ENCODE data around the gene SMAD5. TPM values are rescaled to one million over a fixed set of nuclear protein-coding genes. Genes with fewer than 3 reads are reported as not detected.

SMAD5 gene
- total and polyA plus RNA-seq, 2 of the 8 experiments (the other 6 are each of a cell fraction or from before 2014, with no cell fraction given) = 30.2 to 60.5 TPM

- Histone ChIP-seq H3K14ac (ENCODE audit: insufficient read length) (no peak overlapping the region), H2AFZ (ENCODE audit: low read length) (no peak overlapping the region), H2AK5ac (ENCODE audit: low read depth, low read length) (no peak overlapping the region), H3K27me3 (replicated peaks in 1 of 4; ENCODE audit: control insufficient read depth in 3 of 4, extremely low read depth in 1 of 4, insufficient read depth in 3 of 4, low read length in 3 of 4) (peaks cover 53 to 90% (median 76%) of the 10 kb centered on the region in 4 experiments), H3K4ac (replicated peaks; ENCODE audit: insufficient read length, low read depth, low read length) (no peak overlapping the region), H3K9ac (replicated peaks in 1 of 4; ENCODE audit: extremely low read depth in 1 of 4, low read depth in 3 of 4, low read length in 3 of 4) (no peak overlapping the region), H3K18ac (ENCODE audit: extremely low read depth, low read length) (no peak overlapping the region), H2BK20ac (ENCODE audit: low read length) (no peak overlapping the region), H3K27ac (ENCODE audit: low read depth, low read length) (no peak overlapping the region), H3K36me3 (ENCODE audit: control insufficient read depth in 2 of 4, insufficient read depth in 4 of 4, low read length in 3 of 4) (no peaks in the 10 kb centered on the region), H2BK15ac (ENCODE audit: low read length) (no peak overlapping the region), H4K5ac (ENCODE audit: insufficient read length, low read depth, low read length) (no peak overlapping the region), H2BK12ac (ENCODE audit: low read depth, low read length) (no peak overlapping the region), H2BK120ac (replicated peaks; ENCODE audit: low read depth, low read length) (no peak overlapping the region), H3K4me1 (replicated peaks in 1 of 4; ENCODE audit: control insufficient read depth in 3 of 4, insufficient read depth in 4 of 4, low read length in 3 of 4) (peaks cover 0 to 16% (median 7%) of the 10 kb centered on the region in 4 experiments; a peak in 5 of 7 replicates), H3K9me3 (ENCODE audit: insufficient read depth in 2 of 2, low read depth in 1 of 2, low read length in 1 of 2) (no peaks in the 10 kb centered on the region), H3K4me3 (ENCODE audit: extremely low read depth in 1 of 4, insufficient read depth in 2 of 4, low read depth in 3 of 4, low read length in 4 of 4) (no peak overlapping the region), H2BK5ac (ENCODE audit: low read depth, low read length) (no peak overlapping the region), H3K56ac (replicated peaks; ENCODE audit: insufficient read length, low read depth, low read length) (no peak overlapping the region), H3K79me2 (ENCODE audit: control insufficient read depth in 1 of 2, insufficient read depth in 2 of 2, low read length in 2 of 2) (no peaks in the 10 kb centered on the region), H4K91ac (replicated peaks; ENCODE audit: insufficient read length, low read length) (no peak overlapping the region), H4K8ac (ENCODE audit: extremely low read depth, insufficient read depth, low read length) (no peak overlapping the region), H3K79me1 (ENCODE audit: low read depth, low read length) (no peaks in the 10 kb centered on the region), H4K20me1 (replicated peaks in 1 of 2; ENCODE audit: control insufficient read depth in 1 of 2, insufficient read depth in 2 of 2, low read length in 2 of 2) (peaks cover 2 to 12% of the 10 kb centered on the region in 2 experiments), H3K4me2 (ENCODE audit: insufficient read depth in 1 of 2, low read depth in 2 of 2, low read length in 2 of 2) (no peak overlapping the region), H3K23me2 (ENCODE audit: low read depth, low read length) (peaks cover 6% of the 10 kb centered on the region; the same call in 1 of the 2 replicates), H3K23ac (ENCODE audit: insufficient read length) (no peak overlapping the region)
- DNase-seq (ENCODE audit: low read depth in 1 of 2, low spot score in 2 of 2) (peak in 1 of 2 experiments; percentile 30), FAIRE-seq (no peak)
- TF ChIP-seq RNF2 (IDR thresholded peaks at IDR 0.05; ENCODE audit: borderline replicate concordance, low read depth, low read length, missing control alignments, poor library complexity, severe bottlenecking) (no peak), NANOG (IDR thresholded peaks at IDR 0.05; ENCODE audit: insufficient read depth, low read depth, low read length, poor library complexity, severe bottlenecking) (no peak), SP4 (IDR thresholded peaks at IDR 0.05; ENCODE audit: low read length) (no peak), KDM4A (IDR thresholded peaks at IDR 0.05; ENCODE audit: low read depth, low read length, severe bottlenecking) (no peak)
- ChIA-PET CTCF (ENCODE audit: partially characterized antibody) (interaction anchor here (0.5 to 7.1 kb wide), 3 partner anchors 11 to 14 kb away, joined by 3 to 66 read pairs (median 43); no protein-coding TSS in a partner anchor), POLR2A (ENCODE audit: partially characterized antibody) (no interaction called here)
- 90% methylated on average over 4 of the region's 4 CpGs; no CpG with 5 or more reads in 1 of the 2 experiments for WGBS, 2 experiments (ENCODE audit: extremely low coverage in 1 of 2, insufficient coverage in 1 of 2, insufficient read length in 1 of 2, insufficient replicate concordance in 2 of 2, low coverage in 1 of 2, low lambda C conversion rate in 2 of 2, missing lambda C conversion rate in 1 of 2)
These were observed 65.0 kb downstream of the SMAD5 start for GRCh38 chr5:136197462-136198142.

Measured in H1 (cell line).